ENCODE measurements around the gene ZNF467.

- TF ChIP-seq POLR2AphosphoS5 (IDR thresholded peaks at IDR 0.05; ENCODE audit: insufficient read depth, low read depth, low read length): no peak
- TF ChIP-seq EZH2 (IDR thresholded peaks at IDR 0.05; ENCODE audit: borderline replicate concordance, low read depth, low read length, severe bottlenecking): no peak
These were observed 37.8 kb upstream of the ZNF467 start for GRCh38 chr7:149811221-149811620.

Data from endothelial cell of umbilical vein (primary cell).